GM23338 (cell line): Measurements from ENCODE around the gene SETMAR.
A peak's percentile ranks its signal among the peaks of the same experiment; 100 is the strongest.

ENCODE experiments used
- CREB1 ChIP-seq: fragments of 250-450 bp; sonication (Bioruptor Pico); IDR thresholded peaks from 2 replicates; pipeline ENCODE4 v1.5.0; 2020; ENCODE audit warnings: low read depth, mild to moderate bottlenecking, moderate library complexity
- EZH2 ChIP-seq: fragments of 200-600 bp; sonication (generic); IDR thresholded peaks from one replicate; pipeline ENCODE4 v1.8.0; 2017; ENCODE audit warnings: antibody characterized with exemption, mild to moderate bottlenecking, low read depth; ENCODE audit not compliant: unreplicated experiment
- EZH2phosphoT487 ChIP-seq: fragments of 200-600 bp; sonication (generic); IDR thresholded peaks from one replicate; pipeline ENCODE4 v1.8.1; 2018; ENCODE audit warnings: antibody characterized with exemption; ENCODE audit not compliant: unreplicated experiment
- JUNB ChIP-seq: IDR thresholded peaks from one replicate; pipeline ENCODE4 v1.6.1; 2016; ENCODE audit warnings: antibody characterized with exemption; ENCODE audit not compliant: unreplicated experiment
- NANOG ChIP-seq: IDR thresholded peaks from 2 replicates; pipeline ENCODE4 v1.6.1; 2016; ENCODE audit warnings: antibody characterized with exemption, borderline replicate concordance
- POLR2AphosphoS5 ChIP-seq: IDR thresholded peaks from 2 replicates; pipeline ENCODE4 v1.6.1; 2016; ENCODE audit warnings: antibody characterized with exemption, low read depth
- TF ChIP-seq, protein P1 (sequence below), 2 experiments: fragments of 200-600 bp in 1 of 2; sonication (generic) in 1 of 2; conservative IDR thresholded peaks; 2 replicates each; pipeline versions ENCODE4 v1.5.1 to v1.6.1; 2016 to 2017; ENCODE audit warnings: antibody characterized with exemption in 2 of 2, low read depth in 2 of 2, mild to moderate bottlenecking in 2 of 2, moderate library complexity in 1 of 2

DNA sequence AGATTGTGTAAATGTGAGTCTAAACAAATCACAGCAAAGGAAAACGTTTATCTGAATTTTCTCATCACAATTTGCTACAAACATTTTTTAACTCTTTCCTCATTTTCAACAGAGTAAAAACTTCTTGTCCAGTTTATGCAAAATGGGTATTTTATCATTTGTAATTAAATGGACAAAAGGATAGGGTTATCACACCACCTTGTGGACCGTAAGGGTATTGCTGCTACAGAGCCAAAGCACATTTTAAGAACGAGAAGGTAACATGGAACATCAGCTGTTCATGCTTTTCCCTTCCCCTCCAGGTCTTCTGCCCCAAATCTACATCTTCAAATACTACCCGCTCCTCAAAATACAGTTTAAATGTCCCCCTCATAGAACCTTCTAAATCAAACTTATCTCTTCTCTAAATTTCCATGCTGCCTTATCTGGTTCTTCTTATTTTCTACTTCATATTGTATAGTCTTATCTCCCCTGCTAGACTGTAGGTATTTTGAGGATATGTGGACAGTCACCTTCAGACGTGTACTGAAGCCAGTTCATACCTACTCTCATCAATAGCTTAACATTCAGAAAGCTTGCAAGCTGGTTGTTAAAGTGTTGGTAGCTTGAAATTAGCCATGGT, 12.8 kb upstream of the SETMAR start:
- TF ChIP-seq, protein P1, sequence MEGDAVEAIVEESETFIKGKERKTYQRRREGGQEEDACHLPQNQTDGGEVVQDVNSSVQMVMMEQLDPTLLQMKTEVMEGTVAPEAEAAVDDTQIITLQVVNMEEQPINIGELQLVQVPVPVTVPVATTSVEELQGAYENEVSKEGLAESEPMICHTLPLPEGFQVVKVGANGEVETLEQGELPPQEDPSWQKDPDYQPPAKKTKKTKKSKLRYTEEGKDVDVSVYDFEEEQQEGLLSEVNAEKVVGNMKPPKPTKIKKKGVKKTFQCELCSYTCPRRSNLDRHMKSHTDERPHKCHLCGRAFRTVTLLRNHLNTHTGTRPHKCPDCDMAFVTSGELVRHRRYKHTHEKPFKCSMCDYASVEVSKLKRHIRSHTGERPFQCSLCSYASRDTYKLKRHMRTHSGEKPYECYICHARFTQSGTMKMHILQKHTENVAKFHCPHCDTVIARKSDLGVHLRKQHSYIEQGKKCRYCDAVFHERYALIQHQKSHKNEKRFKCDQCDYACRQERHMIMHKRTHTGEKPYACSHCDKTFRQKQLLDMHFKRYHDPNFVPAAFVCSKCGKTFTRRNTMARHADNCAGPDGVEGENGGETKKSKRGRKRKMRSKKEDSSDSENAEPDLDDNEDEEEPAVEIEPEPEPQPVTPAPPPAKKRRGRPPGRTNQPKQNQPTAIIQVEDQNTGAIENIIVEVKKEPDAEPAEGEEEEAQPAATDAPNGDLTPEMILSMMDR (conservative IDR thresholded peaks at IDR 0.05; ENCODE audit: low read depth in 2 of 2), result peak; percentile 87 to 95
- TF ChIP-seq CREB1 (no peak), EZH2phosphoT487 (no peak), JUNB (no peak), POLR2AphosphoS5 (no peak), EZH2 (no peak), NANOG (no peak)
